ENCODE measurements around the gene TMEM45B.
"Not testable (repeated sequence)": the region's sequence is repeated elsewhere in the genome, so short reads cannot be mapped to it uniquely, and the experiment has no call there.

Gene TMEM45B

GRCh38 chr11:129808241-129808640 is 7.4 kb upstream of the TMEM45B start:
- DNase-seq (ENCODE audit: low read depth), result not testable (repeated sequence)

GRCh38 chr11:129813231-129813791 is 2.3 kb upstream of the TMEM45B start:
- no peak for DNase-seq (ENCODE audit: low read depth)

- DNase-seq (ENCODE audit: low read depth), result no peak
Measured at GRCh38 chr11:129814244-129815014, 1.2 kb upstream of the TMEM45B start.

GRCh38 chr11:129817534-129818051 is 1.9 kb downstream of the TMEM45B start:
- DNase-seq (ENCODE audit: low read depth), result no peak

GRCh38 chr11:129818236-129818635 is 2.6 kb downstream of the TMEM45B start:
- DNase-seq (ENCODE audit: low read depth), result not testable (repeated sequence)

GRCh38 chr11:129819237-129819636 is 3.6 kb downstream of the TMEM45B start:
- no peak for DNase-seq (ENCODE audit: low read depth)

GRCh38 chr11:129820228-129820627 is 4.6 kb downstream of the TMEM45B start:
- not testable (repeated sequence) for DNase-seq (ENCODE audit: low read depth)

- DNase-seq (ENCODE audit: low read depth), result not testable (repeated sequence)
Measured at GRCh38 chr11:129823281-129823680, 7.6 kb downstream of the TMEM45B start.

GRCh38 chr11:129823799-129824198 is 8.2 kb downstream of the TMEM45B start:
- not testable (repeated sequence) for DNase-seq (ENCODE audit: low read depth)

GRCh38 chr11:129825380-129825779 is 9.7 kb downstream of the TMEM45B start:
- DNase-seq (ENCODE audit: low read depth), result peak; percentile 33

GRCh38 chr11:129828301-129828836 is 12.7 kb downstream of the TMEM45B start:
- no peak for DNase-seq (ENCODE audit: low read depth)

- DNase-seq (ENCODE audit: low read depth), result not testable (repeated sequence)
Measured at GRCh38 chr11:129829497-129829896, 13.8 kb downstream of the TMEM45B start.

GRCh38 chr11:129831227-129831626 is 15.6 kb downstream of the TMEM45B start:
- not testable (repeated sequence) for DNase-seq (ENCODE audit: low read depth)

GRCh38 chr11:129833260-129833659 is 17.6 kb downstream of the TMEM45B start:
- not testable (repeated sequence) for DNase-seq (ENCODE audit: low read depth)

- not testable (repeated sequence) for DNase-seq (ENCODE audit: low read depth)
Measured at GRCh38 chr11:129836423-129836891, 20.8 kb downstream of the TMEM45B start.

- DNase-seq (ENCODE audit: low read depth), result no peak
Measured at GRCh38 chr11:129836979-129837378, 21.3 kb downstream of the TMEM45B start.

GRCh38 chr11:129840236-129840635 is 24.6 kb downstream of the TMEM45B start:
- no peak for DNase-seq (ENCODE audit: low read depth)

- no peak for DNase-seq (ENCODE audit: low read depth)
Measured at GRCh38 chr11:129842138-129842537, 26.5 kb downstream of the TMEM45B start.

- peak; percentile 75 for DNase-seq (ENCODE audit: low read depth)
Measured at GRCh38 chr11:129846508-129847335, 31.1 kb downstream of the TMEM45B start.

- DNase-seq (ENCODE audit: low read depth), result not testable (repeated sequence)
Measured at GRCh38 chr11:129847361-129847760, 31.7 kb downstream of the TMEM45B start.

- DNase-seq (ENCODE audit: low read depth), result no peak
Measured at GRCh38 chr11:129849447-129850130, 33.9 kb downstream of the TMEM45B start.

Measured in fibroblast of gingiva (primary cell).